ENCODE data around the gene CTNNA3.
"Not testable (repeated sequence)": the region's sequence is repeated elsewhere in the genome, so short reads cannot be mapped to it uniquely, and the experiment has no call there.

CTNNA3 gene

DNA sequence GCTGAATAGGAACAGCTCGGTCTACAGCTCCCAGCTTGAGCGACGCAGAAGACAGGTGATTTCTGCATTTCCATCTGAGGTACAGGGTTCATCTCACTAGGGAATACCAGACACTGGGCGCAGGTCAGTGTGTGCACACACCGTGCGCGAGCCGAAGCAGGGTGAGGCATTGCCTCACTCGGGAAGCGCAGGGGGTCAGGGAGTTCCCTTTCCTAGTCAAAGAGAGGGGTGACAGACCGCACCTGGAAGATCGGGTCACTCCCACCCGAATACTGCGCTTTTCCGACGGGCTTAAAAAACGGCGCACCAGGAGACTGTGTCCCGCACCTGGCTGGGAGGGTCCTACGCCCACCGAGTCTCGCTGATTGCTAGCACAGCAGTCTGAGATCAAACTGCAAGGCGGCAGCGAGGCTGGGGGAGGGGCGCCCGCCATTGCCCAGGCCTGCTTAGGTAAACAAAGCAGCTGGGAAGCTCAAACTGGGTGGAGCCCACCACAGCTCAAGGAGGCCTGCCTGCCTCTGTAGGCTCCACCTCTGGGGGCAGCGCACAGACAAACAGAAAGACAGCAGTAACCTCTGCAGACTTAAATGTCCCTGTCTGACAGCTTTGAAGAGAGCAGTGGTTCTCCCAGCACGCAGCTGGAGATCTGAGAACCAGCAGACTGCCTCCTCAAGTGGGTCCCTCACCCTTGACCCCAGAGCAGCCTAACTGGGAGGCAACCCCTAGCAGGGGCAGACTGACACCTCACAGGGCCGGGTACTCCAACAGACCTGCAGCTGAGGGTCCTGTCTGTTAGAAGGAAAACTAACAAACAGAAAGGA, 465.1 kb downstream of the CTNNA3 start:
- FAIRE-seq, result not testable (repeated sequence)

DNA sequence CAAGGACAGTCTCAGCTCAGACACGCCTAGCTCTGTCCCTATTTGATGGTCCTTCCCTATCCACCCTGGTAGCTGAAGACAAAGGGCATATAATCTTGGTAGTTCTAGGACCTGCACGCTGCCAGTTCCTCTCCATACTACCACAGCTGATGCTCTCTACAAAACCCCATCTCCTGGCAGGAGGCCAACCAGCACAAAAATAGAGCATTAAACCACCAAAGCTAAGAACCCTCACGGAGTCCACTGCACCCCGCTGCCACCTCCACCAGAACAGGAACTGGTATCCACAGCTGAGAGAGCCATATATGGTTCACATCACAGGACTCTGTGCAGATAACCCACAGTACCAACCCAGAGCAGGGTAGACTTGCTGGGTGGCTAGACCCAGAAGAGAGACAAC, 470.8 kb downstream of the CTNNA3 start:
- FAIRE-seq, result no peak

DNA sequence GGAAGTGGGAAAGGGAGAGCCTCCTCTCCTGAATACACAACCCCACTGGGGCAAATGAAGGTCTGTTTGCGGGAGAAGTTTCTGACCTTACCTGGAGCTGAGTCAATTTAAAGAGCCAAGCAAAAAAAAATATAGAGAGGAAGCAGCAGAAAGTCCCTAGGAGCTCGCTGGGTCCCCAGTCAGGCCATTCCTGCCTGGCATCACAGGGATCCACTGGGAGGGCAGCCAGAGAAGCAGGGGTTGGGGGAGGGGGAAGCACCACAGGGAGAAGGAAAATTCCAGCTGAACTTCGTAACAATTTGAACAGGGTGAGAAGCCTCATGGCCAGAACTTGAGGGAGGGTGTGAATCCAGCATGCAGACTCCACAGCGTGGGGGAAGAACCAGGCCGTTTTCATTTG, 471.4 kb downstream of the CTNNA3 start:
- no peak for FAIRE-seq

- FAIRE-seq, result no peak
These were observed 473.1 kb downstream of the CTNNA3 start for GRCh38 chr10:67222934-67223333.

DNA sequence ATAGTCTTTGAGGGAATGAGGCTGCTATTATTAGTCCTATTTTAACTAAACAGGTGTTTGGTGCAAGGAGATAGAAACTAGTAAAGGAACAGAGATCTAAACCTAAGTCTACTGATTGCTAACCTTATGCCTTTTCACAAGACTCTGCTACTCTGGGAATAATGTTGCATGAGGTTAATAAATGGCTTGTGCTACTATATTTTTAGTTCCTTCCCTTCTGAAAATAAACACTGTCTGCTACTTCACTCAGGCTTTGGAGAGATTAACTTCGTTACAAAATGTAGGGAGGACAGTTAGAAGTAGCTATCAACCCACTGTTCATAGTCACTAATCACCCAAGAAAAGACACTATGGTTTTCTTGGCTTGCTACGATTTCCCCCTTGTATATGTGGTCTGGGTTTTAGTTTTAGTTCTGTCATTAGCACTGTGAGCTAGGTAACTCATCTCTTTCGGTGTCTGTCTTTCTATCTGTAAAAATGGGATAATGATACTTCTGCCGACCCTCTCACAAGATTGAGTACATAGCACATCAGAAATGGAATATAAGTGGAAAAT, 474.0 kb downstream of the CTNNA3 start:
- no peak for FAIRE-seq

GRCh38 chr10:67211680-67212079, 484.3 kb downstream of the CTNNA3 start:
- no peak for FAIRE-seq

DNA sequence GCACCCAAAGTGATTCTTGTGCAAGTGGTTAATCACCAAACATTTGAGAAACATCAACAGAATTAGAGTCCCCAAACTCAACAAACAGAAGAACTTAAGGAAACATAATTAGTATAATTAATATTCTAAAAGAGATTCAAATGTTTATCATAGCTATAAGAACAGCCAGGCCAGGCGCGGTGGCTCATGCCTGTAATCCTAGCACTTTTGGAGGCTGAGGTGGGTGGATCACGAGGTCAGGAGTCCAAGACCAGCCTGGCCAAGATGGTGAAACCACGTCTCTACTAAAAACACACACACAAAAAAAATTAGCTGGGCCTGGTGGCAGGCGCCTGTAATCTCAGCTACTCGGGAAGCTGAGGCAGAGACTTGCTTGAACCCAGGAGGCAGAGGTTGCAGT, 488.1 kb downstream of the CTNNA3 start:
- not testable (repeated sequence) for FAIRE-seq

GRCh38 chr10:67200913-67201564, 495.0 kb downstream of the CTNNA3 start:
- FAIRE-seq, result no peak

GRCh38 chr10:67175354-67175753, 520.6 kb downstream of the CTNNA3 start:
- FAIRE-seq, result no peak

GRCh38 chr10:67173787-67174186, 522.2 kb downstream of the CTNNA3 start:
- no peak for FAIRE-seq

DNA sequence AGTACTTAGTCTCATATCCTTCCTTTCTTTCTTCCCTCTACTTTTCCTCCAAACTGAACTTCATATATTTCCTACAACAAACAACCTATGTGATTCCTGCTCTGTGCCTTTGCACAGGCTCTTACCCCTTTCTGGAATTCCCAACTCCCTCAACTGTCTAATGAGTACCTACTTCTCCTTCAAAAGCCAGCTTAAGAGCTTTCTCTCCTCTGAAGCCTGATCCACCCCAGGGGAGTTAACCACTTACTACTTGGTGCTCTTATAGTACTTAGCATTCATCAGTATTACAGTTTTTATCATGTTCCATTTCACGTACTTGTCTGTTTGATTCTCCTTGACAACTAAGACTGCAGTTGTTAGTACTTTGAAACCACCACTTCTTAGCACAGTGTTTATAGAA, 524.0 kb downstream of the CTNNA3 start:
- FAIRE-seq, result no peak

GRCh38 chr10:67156239-67156638, 539.8 kb downstream of the CTNNA3 start:
- no peak for FAIRE-seq

- no peak for FAIRE-seq
These were observed 544.5 kb downstream of the CTNNA3 start for GRCh38 chr10:67151471-67151870.

DNA sequence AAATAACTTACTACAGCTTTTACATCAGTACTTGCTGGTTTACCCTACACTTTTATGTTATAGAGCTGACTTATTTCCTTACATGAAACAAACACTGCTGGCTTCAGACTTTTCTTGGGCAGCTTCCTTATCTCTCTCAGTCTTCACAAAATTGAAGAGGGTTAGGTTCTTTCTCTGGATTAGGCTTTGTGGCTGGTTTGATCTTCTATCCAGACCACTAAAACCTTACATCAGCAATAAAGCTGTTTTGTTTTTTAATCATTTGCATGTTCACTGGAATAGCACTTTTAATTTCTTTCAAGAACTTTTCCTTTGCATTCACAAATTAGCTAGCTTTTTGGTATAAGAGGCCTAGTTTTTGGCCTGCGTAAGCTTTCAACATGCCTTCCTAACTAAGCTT, 551.5 kb downstream of the CTNNA3 start:
- FAIRE-seq, result no peak

DNA sequence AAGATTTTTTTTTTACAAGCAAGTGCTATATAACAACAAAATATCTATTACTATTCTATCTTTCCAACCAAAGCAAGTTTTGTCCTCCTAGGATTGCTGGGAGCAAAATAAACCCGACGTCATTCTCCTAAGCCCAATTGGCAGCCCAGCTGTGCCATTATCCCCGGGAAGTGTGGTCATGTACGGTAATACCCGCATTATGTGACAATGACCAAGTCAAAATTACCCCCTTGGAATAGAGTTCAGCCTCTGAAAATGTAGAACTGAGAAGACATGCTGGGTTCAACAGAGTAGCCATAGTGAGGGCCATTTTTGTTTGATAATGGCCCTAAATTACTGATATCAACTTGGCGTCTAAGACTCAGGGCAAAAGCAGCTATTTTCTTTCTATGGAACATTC, 554.7 kb downstream of the CTNNA3 start:
- FAIRE-seq, result no peak

DNA sequence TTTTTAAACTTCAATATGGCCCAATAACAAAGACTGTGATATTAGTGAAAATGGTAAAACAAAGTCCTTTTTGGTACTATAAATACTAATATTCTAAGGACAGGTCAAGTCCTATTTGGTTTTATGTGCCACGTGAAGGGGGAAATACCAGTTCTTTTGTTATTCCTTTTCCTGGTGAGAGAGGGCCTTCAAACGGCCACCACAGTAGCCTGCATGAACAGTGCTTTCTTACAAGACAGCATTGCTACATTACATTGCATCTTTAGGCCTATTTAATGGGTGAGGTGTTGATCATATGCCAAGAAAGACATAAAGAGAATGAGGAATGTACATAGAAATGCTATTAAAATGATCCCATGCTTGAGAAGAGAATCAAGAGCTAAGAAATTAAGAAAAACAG, 555.4 kb downstream of the CTNNA3 start:
- no peak for FAIRE-seq

DNA sequence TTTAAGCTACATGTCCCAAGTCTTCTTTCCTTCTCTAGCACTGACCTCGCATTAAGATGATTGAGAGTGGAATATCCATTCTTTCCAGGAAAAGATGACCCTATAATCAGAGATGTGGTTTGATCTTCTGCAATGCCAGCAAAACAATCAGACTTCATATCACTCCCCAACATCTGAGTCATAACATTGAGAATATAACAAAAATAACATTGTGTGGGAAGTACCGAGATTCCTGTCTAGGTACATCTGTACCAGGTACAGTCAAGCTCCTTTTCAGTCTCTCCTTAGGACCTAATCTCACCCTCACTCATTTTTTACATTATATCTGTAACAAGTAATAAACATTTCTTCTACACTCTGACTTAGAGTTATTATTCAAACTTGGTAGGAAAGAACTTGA, 568.6 kb downstream of the CTNNA3 start:
- FAIRE-seq, result no peak

DNA sequence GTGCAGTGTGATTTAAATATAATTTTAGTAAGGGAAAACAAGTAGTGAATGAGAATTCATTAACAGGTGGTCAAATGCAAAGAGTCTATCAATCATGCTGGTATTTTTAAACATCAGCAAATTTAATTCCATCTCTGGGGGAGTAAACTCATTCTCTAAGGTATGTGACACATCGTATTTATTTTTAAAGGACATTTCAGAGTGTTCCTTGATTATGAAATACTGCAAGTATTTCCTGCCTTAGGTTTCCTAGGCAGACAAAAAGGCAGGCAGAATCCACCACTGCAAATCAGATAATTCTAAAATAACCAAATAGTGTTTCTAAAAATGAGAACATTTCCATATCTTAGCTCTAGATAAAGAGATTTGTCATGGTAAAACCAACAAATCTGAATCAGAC, 576.3 kb downstream of the CTNNA3 start:
- FAIRE-seq, result no peak

- no peak for FAIRE-seq
These were observed 580.0 kb downstream of the CTNNA3 start for GRCh38 chr10:67115972-67116371.

DNA sequence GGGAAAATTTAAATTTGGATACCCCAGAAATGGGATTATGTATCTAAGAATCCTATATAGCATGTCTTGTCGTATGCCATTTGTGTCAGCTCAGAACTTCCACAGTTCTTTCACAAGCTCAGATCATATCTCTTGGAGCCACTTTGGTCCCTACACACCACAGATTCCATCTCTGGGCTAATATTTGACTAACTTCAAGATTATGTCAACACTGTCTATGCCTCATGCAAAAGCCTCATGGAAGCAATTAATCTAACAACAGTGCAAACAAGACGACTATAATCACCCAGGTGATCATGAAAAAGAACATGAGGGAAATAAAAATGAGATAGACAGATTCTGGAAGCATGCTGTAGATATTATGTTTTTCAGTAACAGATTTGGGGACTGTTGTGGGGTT, 581.0 kb downstream of the CTNNA3 start:
- no peak for FAIRE-seq

GRCh38 chr10:67112765-67113164, 583.2 kb downstream of the CTNNA3 start:
- no peak for FAIRE-seq

DNA sequence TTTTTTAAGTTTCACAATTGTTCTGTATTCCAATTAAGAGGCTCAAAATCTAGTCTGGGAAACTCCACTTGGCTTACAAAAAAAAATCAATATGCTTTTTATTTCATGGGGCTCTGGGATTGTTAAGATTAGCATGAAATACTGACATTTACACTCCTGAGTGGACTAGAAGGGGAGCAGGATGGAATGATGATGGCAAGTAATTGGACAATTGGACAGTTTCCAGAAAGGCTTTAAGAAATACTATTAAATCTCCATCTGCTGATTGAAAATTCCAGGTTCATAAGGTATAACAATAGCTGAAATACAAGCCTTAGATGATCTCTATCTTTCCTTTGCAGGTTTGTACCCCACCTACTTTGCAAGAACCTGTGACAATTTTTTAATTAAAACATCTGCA, 585.7 kb downstream of the CTNNA3 start:
- FAIRE-seq, result no peak

GRCh38 chr10:67107670-67108069, 588.3 kb downstream of the CTNNA3 start:
- no peak for FAIRE-seq

DNA sequence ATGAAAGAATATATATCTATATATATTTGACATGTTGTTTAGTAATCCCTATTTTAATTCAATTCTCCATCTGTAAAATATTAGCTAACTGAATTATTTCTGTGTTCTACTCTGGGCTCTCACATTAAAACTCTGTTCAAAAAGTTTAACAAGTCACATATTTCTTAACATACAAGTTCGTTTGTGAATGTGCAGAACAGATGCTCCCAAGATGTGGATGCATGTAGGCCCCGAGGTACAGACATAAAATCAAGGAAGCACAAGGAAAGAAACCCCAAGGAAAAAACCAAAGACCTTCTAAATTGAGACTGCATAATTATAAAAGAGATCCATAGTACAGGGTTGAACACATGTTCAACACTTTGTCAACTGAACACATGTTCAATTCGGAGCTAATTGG, 595.0 kb downstream of the CTNNA3 start:
- no peak for FAIRE-seq
